Measurements from ENCODE around the gene NDRG4.

NDRG4 gene

GRCh38 chr16:58493756-58494431 is 6.0 kb upstream of the NDRG4 start:
- no peak for DNase-seq (ENCODE audit: low read depth in 4 of 4, low spot score in 1 of 4)

- DNase-seq (ENCODE audit: low read depth in 4 of 4, low spot score in 1 of 4), result peak in 2 of 4 experiments; percentile 35 to 60
Observed at GRCh38 chr16:58494981-58495520, 4.9 kb upstream of the NDRG4 start.

- no peak for DNase-seq (ENCODE audit: low read depth in 4 of 4, low spot score in 1 of 4)
Observed at GRCh38 chr16:58495521-58496331, 4.2 kb upstream of the NDRG4 start.

GRCh38 chr16:58497468-58497867 is 2.5 kb upstream of the NDRG4 start:
- DNase-seq (ENCODE audit: low read depth in 4 of 4, low spot score in 1 of 4), result no peak

GRCh38 chr16:58497935-58498334 is 2.0 kb upstream of the NDRG4 start:
- DNase-seq (ENCODE audit: low read depth in 4 of 4, low spot score in 1 of 4), result no peak

GRCh38 chr16:58498341-58499091 is 1.4 kb upstream of the NDRG4 start:
- DNase-seq (ENCODE audit: low read depth in 4 of 4, low spot score in 1 of 4), result no peak

GRCh38 chr16:58499092-58499511 is 841 bp upstream of the NDRG4 start:
- no peak for DNase-seq (ENCODE audit: low read depth in 4 of 4, low spot score in 1 of 4)

- DNase-seq (ENCODE audit: low read depth in 4 of 4, low spot score in 1 of 4), result no peak
Observed at GRCh38 chr16:58500430-58501241, 693 bp downstream of the NDRG4 start.

- peak in 1 of 4 experiments; percentile 42 for DNase-seq (ENCODE audit: low read depth in 4 of 4, low spot score in 1 of 4)
Observed at GRCh38 chr16:58501242-58502131, 1.5 kb downstream of the NDRG4 start.

- DNase-seq (ENCODE audit: low read depth in 4 of 4, low spot score in 1 of 4), result no peak
Observed at GRCh38 chr16:58502217-58502921, 2.4 kb downstream of the NDRG4 start.

GRCh38 chr16:58503166-58503862 is 3.4 kb downstream of the NDRG4 start:
- DNase-seq (ENCODE audit: low read depth in 4 of 4, low spot score in 1 of 4), result no peak

GRCh38 chr16:58503863-58504688 is 4.1 kb downstream of the NDRG4 start:
- DNase-seq (ENCODE audit: low read depth in 4 of 4, low spot score in 1 of 4), result no peak

GRCh38 chr16:58506241-58507194 is 6.6 kb downstream of the NDRG4 start:
- DNase-seq (ENCODE audit: low read depth in 4 of 4, low spot score in 1 of 4), result no peak

GRCh38 chr16:58507195-58507962 is 7.4 kb downstream of the NDRG4 start:
- no peak for DNase-seq (ENCODE audit: low read depth in 4 of 4, low spot score in 1 of 4)

- no peak for DNase-seq (ENCODE audit: low read depth in 4 of 4, low spot score in 1 of 4)
Observed at GRCh38 chr16:58507963-58508670, 8.2 kb downstream of the NDRG4 start.

All from stimulated activated CD4-positive, alpha-beta T cell treated with anti-CD3 and anti-CD28 coated beads, Interleukin-1b, Interleukin-23, amount 100 ng/mL, for 24 hours (primary cell).